Activated CD8-positive, alpha-beta memory T cell treated with anti-CD3 and anti-CD28 coated beads, Interleukin-2, amount 50 U/mL, for 4 hours (primary cell): ENCODE results near the gene HMGXB3.

Source experiments
- DNase-seq: peaks from one replicate; pipeline ENCODE4 v3.0.0-alpha.2; 2020

Gene HMGXB3

DNA sequence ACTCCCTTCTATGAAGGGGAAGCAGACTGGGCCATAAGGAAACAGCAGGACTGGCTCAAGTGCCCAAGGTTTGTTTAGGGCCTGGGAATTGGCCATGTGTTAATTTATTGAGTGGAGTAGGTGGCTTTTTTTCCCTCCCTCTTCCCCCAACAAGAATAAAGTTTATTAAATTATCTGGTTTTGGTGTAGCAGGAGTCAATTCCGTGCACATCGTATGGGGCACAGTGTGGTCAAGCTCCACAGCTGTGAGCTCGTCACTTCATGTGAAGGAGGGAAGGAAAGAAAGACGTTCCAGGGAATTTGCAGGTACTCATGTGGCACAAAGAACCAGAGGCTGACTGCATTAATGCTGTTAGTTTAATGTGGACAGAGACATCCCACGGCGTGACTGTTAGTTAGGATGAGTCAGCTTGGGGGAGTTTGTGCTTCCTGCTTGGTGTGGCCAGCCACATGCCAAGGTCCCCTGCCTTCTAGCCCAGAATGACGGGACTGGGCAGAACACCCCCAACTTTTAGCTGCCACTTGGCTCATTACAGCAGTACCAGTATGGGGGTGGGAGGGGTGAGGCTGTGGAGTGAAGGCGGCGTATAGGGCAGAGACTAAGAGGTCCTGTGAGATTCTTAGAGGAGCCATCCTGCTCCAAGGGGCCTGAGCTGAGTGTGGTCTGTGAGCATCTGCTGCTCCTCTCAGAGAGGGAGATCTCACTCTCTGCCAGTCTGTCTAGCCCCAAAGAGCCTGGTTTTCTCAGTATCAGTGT, 52.6 kb downstream of the HMGXB3 start:
- DNase-seq: no peak

DNA sequence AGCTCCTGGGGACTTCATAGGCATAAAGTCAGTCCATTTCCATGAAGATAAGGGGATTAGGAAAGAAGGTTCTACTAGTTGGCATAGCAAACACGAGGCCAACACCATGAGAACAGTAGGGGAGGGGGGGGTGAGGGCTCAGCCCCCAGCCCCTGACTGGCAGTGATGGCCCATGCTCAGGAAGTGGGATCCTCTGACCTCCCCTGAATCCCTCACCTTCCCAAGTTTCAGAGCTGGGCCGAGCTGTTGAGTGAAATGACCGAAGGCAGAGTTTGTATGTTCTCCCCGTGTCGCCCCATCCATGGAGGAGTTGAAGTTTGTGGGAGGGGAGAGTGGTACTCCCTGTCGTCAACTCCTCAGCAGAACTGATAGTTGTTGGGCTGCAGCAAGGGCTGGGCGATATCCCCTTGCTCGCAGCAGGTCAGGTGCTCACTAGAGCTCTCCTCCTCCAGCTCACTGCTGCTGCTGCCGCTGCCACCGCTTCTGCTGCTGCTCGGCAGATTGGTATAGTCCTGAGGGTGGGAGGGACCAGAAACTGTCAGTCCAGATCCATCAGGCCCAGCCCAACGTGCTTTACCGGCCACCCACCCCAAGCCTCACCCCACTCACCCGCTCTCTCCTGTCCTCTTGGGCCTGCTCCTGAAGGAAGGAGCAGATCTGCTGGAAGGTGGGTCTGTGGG, 53.3 kb downstream of the HMGXB3 start:
- no peak for DNase-seq

DNA sequence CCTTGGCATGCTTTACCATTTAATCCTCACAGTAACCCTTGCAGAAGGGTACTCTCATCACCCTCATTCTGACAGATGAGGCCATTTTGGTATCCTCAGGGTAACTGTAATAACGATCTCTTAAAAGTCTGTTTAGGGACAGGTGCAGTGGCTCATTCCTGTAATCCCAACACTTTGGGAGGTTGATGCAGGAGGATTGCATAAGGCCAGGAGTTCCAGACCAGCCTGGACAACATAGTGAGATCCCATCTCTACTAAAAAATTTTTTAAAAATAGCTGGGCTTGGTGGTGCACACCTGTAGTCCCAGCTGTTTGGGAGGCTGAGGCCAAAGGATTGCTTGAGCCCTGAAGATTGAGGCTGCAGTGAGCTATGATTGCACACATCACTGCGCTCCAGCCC, 54.0 kb downstream of the HMGXB3 start:
- no peak for DNase-seq

DNA sequence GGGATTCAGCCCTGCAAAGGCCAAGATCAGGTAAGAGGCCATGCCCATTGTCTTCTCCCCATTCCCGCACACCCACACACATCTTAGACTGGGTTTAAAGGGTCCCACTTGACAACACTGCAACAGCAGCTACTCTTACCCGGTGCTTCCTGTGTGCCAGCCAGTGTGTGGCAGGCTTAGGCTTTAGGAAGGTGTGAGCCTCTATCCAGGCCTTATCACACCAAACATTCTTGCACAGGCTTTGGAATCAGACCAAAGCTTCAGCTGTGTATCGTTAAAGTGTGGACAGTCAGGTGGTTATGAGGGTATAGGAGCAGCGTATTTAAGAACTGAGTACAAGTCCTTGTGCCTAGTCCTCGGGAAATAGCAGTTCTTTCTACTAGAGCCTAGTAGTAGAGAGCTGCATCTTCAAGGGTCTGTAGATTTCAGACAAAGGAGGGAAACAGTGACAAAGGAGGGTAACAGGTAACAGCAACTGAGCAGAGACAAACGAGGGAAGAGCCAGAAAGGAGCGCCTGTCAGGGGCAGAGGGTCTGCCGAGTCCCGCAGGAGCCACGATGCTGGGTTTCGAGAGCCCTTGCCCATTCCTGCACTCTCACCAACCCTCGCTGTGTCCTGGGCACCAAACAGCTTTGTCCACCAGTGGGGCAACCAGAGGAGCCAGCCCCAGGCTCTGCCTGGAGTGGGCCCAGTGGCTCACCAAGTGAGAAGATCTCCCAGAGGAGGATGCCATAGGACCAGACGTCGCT, 55.0 kb downstream of the HMGXB3 start:
- DNase-seq: no peak

DNA sequence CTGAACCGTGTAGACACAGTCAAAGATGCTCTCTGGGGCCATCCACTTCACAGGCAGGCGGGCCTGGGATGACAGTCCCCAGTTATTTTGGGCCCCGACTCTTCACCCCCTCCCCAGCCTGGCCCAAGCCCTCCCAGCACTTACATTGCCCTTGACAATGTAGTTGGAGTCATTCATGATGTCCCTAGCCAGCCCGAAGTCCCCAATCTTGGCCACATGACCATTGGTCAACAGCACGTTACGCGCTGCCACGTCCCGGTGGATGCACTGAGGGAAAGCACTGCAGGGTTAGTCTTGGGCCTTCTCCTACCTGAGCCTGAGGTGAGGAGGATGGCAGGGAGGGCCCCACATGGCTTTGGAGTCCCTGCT, 55.5 kb downstream of the HMGXB3 start:
- no peak for DNase-seq

DNA sequence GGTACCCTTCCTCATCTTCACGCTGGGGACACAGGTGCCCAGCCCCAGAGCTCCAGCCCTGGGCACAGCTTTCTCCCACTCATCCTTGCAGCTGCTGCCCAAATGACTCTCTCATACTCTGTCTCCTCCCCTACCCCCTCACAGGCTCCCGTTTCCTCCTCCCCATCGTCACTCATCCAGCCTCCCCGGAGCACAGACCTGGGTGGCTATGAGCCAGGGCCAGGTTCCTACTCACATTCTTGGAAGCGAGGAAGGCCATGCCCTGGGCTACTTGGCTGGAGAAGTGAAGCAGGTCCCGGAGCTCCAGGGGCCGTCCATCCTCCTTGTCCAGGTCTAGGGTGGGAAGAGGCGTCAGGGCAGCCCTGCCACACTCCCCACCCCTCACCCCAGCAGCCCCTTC, 56.5 kb downstream of the HMGXB3 start:
- DNase-seq: no peak

DNA sequence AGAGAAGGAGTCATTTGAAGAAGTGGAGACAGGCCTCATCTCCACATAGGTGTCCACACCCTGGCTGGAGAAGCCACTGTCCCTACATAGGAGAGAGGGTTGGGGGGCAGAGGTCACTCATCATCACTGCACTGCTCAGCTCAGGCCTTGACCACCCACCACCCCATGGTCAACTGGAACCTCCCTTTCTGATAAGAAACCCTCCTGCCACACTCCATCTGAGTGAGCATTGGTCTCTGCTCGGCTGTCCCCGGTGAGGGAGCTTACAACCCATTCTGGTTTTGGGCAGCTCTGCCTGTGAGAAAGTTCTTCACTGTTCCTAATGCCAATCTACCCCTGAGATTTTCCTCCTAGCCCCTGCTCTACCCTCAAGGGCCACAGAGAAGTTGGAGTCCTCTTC, 57.0 kb downstream of the HMGXB3 start:
- DNase-seq: no peak

DNA sequence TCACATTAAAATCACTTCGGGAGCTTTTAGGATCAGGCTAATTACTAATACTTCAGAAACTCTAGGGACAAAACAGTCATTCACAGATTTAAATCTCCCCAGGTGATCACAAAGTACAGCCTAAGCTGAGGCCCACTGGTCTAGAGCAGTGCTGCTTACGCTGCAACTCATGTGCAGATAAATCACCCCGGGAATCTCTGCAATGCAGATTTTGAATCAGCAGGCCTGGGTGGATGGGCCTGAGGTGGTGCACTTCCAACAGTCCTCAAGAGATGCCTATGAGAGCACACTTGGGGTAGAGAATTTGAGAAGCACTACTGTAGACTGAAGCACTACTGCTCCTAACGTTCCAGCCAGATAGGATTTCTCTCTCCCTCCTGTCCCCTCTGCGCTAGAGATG, 57.5 kb downstream of the HMGXB3 start:
- no peak for DNase-seq

DNA sequence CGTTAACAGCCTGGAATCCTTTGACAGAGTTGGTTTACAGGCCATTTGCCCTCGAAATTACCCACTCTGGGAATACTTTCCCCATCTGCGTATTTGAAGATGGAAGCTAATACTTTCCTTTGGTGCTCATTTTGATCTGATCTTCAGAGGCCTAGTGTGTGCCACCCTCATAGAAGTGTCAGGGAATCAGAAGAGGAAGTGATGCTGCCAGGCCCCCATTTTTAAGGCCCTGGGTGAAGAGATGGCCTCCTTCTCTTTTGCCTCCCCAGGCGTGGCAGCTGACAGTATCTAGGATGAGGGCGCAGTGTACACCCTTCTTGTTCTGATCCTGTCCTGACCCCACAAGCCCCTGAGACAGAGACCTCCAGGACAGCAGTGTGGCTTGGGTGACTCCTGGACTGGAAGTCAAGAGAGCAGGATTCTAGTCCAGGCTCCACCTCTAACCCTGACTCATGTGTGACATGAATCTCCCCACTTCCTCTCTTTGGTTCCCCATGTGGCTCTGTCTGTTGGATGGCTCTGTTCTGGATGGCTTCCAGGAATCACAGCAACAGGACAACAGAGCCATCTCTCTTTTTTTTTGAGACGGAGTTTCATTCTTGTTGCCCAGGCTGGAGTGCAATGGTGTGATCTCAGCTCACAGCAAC, 58.1 kb downstream of the HMGXB3 start:
- DNase-seq: no peak

DNA sequence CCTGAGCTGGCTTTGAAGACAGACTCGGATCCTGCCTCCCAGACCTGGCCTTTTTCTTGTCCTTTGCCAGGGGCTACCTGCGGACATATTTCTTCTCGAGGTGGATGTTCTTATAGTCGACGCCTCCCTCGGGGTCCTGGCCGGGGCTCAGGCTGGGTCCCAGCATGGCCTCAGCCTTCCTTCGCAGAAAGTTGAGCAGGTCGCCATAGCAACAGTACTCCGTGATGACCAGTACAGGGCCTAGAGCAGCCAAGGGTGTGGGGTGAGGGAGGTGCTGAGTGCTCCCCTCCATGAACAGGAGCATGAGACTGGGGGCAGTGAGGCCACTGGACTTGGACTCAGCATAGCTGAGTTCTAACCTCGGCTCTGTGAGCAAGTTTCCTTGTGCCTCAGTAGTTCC, 59.1 kb downstream of the HMGXB3 start:
- no peak for DNase-seq

DNA sequence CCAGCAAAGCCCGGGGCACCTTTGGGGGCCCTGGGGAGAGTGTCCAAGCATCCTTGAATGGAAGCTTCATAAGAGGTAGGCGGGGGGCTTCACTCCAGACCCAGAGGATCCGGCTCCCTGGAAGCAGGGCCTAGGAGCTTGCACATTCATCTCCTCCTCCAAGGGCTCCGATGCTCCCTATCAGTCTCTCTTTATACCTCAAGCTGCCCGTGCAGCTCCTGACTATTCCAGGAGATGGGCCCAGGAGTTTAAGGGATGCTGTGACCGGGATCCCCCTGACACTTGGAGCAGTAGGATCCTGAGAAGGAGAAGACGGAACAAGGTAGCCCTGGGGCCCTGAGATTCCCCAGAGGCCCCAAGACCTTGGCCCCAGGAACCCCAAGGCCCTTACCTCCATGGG, 59.9 kb downstream of the HMGXB3 start:
- DNase-seq: no peak

DNA sequence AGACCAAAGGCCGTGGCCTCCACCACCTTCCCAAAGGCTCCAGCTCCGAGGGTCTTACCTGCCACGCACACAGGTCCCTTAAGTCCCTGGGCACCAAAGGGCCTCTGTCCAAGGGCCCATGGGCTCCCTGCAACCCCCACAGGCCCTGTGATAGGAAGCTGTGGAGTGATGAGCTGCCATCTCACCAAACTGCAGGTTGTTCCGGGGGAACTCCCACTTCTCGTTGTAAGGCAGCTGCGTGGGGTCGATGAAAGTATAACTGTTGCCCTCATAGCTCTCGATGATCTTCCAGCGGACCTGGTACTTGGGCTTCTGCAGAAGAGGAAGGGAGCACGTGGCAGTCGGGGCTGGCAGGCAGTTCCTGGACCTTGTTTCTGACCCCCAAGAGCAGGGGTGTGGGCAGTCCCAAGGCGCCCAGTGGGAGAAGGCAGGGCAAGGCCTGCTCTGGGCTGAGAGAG, 61.0 kb downstream of the HMGXB3 start:
- DNase-seq: no peak

DNA sequence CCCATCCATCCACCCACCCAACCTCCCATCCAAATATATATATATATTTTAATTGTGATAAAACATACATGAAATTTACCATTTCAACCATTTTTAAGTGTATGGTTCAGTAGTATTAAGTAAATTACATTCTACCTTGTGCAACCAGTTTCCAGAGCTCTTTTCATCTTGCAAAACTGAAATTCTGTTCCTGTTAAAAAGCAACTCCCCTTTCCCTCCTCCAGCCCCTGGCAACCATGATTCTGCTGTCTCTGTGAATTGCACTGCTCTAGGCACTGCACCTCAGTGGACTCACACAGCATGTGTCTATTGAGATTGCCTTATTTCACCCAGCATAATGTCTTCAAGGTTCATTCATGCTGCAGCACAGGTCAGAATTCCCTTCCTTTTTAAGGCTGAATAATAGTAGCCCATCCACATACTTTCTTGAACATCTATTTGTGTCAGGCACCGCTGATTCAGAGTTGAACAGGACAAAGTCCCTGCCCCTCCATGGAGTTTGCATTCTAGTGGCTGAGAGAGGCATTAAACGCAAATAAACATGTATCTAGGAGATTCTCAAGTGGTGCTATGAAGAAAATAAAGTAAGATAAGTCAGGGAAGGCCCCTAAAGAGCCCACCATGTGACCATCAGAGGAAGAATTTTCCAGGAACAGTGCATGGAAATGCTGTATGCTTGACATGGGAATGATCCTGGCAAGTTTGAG, 61.8 kb downstream of the HMGXB3 start:
- no peak for DNase-seq

DNA sequence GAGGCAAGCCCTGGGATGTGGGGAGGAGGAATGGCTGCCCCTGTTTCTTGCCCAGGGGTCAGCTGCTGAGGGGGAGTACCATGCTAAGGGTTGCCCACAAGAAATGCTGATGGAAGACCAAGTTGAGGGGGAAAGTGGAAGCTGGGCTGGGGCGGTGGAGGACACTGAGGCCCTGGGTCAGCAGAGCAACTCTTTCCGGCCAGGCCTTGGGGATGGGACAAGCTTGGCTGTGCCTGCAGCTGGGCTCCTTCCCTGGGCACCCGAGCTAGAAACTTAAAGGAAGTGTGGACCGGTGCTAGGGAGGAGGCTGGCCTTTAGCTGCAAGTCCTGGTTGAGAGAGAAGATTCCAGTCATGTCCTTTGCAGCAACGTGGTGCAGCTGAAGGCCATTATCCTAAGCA, 63.1 kb downstream of the HMGXB3 start:
- no peak for DNase-seq

DNA sequence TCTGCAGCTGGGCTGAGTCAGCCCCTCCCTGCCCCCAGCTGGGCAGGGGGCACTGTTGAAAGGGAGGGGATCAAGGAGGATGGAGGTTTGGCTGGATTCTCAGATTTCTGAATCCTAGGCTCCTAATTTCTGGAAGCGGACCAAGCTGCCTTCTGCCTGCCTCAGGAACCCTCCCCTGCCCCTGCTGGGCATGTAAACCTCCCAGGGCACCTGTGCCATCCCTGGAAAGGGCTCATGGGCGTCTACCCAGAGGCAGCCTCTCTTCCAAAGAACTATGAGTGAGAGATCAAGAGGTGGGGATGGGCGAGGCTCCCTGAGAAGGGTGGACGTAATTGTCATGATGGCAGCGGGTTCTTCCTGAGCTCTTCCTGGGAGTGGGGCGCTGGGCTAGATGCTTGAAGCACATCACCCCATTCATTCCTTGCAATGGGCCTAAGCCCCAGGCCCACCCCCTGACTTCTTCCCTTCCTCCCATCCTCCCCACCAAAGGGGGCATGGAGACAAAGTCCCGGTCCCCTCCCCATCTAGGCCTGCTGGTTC, 64.2 kb downstream of the HMGXB3 start:
- no peak for DNase-seq

DNA sequence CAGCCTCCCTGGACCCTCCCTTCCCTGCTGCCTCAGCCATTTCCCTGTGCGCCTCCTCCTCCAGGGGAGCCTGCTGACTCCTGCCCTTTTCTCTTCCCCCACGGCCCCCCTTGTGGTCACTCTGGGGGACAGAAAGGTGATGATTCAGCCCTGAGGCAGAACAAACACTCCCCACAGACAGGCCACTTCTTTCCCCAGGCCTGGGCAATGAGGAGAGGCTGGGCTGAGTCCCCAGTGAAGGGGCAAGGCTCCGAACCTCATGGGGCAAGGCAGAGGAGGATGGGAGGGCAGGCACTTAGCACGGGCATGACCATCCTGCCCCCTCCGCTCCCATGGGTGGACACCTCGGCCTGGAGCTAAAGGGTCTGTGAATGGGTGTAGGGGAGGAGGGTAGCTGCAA, 64.8 kb downstream of the HMGXB3 start:
- no peak for DNase-seq

DNA sequence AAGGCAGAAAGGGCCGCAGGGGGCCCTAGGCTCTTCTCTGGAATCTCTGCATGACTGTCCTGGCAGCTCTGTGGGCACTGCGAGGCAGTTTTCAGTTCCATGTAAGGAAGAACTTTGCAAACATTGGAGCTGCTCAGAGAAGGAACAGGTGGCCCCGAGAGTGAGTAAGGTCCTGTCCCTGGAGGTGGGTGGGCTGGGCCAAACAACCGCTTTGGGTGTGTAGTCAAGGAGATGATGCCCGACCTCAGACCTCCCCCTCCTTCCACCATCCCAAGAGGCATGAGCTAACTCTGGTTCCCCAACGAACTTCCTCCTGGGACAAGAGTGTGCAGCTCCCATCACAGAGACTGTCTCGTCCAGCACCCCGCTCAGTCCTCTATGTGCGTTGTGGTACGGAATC, 65.3 kb downstream of the HMGXB3 start:
- no peak for DNase-seq

DNA sequence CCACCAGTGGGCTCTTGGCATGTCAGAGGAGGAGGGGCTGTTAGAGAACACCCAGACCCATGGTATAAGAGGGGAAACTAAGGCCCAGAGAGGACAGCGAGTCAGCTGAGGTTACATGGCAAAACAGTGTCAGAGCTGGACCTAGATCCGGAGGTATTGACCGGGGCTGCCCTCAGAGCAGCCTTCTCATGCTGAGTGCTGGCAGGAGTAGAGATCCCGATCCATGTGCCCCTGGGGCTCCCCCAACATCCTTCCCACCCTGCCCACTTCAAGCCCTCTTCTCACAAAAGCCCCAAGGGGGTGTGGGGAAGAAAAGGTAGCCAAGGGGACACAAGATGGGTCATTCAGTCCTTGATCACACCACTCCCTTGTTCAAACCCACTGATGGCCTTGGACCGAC, 65.9 kb downstream of the HMGXB3 start:
- DNase-seq: no peak

DNA sequence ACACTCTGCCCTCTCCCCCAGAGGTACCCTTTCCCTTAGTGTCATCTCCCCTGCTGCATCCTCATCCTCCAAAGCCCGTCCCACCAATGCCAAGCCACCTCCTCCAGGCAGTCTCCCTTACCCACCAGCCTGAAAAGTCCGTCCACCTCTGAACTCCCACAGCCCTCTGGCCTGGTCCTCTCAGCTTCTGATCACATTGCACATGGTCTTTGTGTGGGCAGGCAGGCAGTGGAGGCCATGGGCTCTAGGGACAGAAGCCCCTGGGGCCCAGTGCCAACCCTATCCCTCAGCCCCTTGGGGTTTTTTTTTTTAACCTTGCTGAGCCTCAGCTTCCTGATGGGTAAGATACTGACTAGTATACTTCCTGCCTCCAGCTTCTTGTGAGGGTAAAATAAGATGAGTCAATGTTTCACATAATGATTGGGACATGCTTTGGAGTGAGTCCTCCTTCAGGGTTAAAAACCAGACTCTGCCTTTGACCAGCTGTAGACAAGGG, 66.4 kb downstream of the HMGXB3 start:
- no peak for DNase-seq

DNA sequence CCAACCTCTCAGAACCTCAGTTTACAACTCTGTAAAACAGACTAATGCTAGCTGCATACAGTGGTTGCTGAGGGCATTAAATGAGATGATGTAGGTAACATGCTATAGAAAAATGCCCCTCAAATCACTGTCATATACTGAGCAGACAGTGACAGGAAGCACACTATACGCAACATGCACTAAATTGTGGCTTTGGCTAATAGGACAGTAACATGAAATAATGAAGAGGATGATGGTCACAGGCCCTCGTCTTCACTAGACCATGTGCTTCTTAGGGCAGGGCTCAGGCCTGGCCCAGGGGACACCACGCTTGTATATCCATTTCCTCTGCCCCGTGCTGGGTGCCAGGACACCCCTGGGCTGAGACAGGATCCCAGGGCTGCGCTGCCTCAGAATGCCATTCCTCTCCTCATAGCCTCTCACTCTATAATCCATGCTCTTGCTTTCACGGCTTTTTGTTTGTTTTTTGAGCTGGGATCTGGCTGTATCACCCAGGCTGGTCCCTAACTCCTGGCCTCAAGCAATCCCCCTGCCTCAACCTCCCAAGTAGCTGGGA, 66.9 kb downstream of the HMGXB3 start:
- no peak for DNase-seq

DNA sequence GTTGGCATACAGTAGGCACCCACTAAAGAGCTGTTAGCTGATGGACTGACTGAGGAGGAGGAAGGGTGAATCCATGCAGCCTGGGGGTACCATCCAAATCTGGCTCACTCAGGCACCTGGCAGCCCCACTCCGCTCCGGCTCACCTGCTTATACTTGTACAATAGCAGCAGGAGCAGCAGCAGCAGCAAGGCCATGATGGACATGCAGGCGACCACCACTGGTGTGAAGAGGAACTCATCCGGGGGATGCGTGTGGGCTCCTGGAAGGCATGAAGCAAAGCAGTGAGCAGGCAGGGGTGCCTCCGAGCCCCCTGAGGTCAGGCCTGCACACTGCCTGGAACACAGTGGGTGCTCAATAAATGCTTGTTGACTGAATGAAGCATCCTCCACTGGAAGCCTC, 67.5 kb downstream of the HMGXB3 start:
- DNase-seq: no peak

DNA sequence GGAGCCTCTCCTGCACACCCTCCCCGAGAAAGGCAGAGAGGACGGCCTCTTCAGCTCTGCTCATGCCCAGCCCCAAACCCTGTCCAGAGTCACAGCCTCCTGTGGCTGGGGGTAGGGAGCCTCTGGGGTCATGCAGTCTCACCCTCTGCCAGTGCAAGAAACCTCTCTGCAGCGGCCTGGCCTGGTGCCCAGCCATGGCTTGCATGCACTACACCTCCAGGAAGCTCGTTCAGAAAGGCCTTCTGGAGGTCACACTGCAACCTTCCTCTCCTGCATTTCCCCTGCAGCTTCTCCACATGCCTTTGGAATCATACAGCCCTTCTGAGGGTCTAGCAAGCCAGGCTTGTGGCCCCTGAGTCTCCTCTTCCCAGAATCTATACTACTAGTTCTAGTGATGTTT, 67.9 kb downstream of the HMGXB3 start:
- no peak for DNase-seq
